GM21360 (cell line): Measurements from ENCODE around the gene IFNA2.
"Not testable (repeated sequence)": the region's sequence is repeated elsewhere in the genome, so short reads cannot be mapped to it uniquely, and the experiment has no call there.

Experiments
- ATAC-seq: cut with Tn5 transposase; IDR thresholded peaks from one replicate; pipeline ENCODE4 v1.9.1; 2021; ENCODE audit warnings: mild to moderate bottlenecking, moderate library complexity; ENCODE audit not compliant: unreplicated experiment

IFNA2 gene

GRCh38 chr9:21385131-21385670 lies at the start of gene IFNA2:
Gene IFNA2, minus strand, starts transcription at chr9:21385398. Its CDS starts 69 bp downstream, at chr9:21385329.
- ATAC-seq, result no peak

GRCh38 chr9:21435015-21435383 lies 49.8 kb upstream of the IFNA2 start:
- ATAC-seq, result not testable (repeated sequence)

GRCh38 chr9:21434202-21435014 lies 49.2 kb upstream of the IFNA2 start:
- no peak for ATAC-seq

DNA sequence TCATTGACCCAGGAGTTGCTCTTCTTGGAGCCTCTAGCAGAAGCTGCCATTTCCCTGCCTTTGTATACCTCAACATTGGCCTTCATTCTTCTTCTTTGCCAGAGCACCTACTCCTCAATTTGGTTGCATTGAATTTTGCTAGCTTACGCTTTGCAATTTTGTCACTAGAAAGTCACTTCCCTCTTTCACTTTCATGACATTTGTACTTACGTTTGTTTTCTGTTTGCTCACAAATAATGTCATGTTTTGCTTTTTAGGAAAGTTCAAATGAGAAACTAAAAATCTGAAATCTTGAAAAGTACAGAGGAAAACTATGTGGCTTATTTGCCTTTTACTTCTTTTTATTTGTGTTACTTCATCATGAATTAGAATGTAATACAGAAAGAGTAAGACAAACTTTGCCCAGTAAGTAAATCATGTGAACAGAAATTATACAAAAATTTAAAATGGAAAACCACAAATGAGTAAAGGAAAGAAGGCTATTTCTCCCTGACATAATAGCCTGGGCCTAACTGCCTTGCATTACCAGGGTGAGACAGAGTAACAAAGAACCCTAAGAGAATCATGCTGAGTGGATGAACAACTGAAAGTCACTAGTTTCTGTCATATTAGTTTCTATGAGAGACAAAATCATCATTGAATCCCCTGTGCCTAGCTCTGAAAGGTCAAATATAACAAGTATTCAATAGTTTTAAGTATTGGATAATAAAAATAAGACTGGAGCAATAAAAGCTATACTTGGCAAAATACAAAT lies 47.7 kb upstream of the IFNA2 start:
- ATAC-seq, result peak; percentile 69

DNA sequence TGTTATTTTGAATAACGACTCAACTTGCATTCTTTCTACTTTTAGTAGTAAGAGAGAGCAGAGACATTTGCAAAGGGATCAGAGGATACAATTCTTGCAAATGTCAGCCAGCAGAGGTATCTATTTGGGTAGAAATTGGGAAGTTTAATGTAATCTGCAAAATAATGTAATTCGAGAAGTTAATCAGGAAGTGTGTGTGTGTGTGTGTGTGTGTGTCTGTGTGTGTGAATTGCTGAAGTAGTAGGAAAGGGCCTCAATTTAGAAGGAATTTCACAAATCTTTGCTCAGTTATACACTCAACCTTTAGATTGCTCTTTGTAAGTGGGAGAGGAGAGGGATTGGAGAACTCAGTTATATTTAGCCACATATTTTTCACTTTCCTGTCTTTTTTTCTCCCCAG lies 44.0 kb upstream of the IFNA2 start:
- ATAC-seq, result no peak

GRCh38 chr9:21428235-21428634 lies 43.0 kb upstream of the IFNA2 start:
- ATAC-seq, result no peak

- no peak for ATAC-seq
These were observed 30.5 kb upstream of the IFNA2 start for GRCh38 chr9:21415493-21416267.

- ATAC-seq, result no peak
These were observed 29.2 kb upstream of the IFNA2 start for GRCh38 chr9:21414220-21414940.

DNA sequence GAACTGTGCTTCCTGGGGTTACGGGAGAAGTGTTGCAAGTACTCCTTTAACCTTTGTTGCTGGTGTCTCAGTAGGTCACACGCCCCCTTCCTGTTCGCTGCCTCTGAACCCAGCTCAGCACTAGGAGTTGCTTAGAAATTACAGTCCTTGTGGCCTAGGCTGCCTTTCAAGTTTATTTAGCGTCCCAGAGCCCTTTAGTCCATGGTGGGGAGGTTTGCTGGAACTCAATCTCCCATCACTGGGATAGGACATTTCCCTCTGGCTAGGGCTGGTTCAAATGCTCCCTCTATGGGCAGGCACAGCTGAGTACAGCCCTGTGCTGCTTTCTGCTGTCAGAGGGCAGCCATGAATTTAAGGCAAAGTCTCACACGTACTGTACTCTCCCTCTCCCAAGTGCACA lies 28.4 kb upstream of the IFNA2 start:
- ATAC-seq, result no peak

DNA sequence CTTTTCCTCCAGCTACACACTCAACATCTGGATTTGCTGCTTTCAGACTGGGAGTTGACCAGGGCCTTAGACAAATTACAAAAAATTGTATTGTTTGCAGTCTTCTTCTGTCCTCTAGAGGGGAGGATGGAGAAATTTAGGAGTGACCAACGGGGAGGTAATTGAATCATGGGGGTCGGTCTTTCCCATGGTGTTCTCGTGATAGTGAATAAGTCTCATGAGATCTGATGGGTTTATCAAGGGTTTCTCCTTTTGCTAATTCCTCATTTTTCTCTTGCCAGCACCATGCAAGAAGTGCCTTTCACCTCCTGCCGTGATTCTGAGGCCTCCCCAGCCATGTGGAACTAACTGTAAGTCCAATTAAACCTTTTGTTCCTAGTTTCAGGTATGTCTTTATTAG lies 28.0 kb upstream of the IFNA2 start:
- ATAC-seq, result no peak

DNA sequence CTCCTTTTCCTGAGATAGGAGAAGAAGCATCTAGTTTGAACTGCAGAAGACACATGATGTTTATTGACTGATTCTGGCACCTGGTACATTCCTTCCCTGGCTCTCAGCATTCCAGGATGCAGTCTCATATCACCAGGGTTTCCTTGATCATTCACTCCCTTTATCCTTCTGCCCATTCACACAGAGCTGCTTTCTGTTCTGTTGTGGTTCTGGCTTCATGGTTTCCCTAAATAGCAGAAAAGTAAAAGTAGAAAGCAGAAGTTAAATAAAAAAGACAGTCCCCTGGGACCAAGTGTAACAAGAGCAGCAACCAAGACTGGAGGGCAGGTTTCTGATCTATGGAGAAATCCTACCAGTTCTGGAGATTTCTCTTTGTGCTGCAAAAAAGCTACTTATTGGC lies 26.9 kb upstream of the IFNA2 start:
- peak; percentile 90 for ATAC-seq

- ATAC-seq, result no peak
These were observed 23.6 kb upstream of the IFNA2 start, which contains the start of gene IFNA8 for GRCh38 chr9:21408817-21409216. Gene IFNA8, plus strand, starts transcription at chr9:21409117. Its CDS starts 60 bp downstream, at chr9:21409177.

GRCh38 chr9:21404146-21404545 lies 18.9 kb upstream of the IFNA2 start:
- ATAC-seq, result no peak

GRCh38 chr9:21402386-21403251 lies 17.4 kb upstream of the IFNA2 start:
- ATAC-seq, result no peak

- no peak for ATAC-seq
These were observed 14.8 kb upstream of the IFNA2 start for GRCh38 chr9:21399956-21400355.

DNA sequence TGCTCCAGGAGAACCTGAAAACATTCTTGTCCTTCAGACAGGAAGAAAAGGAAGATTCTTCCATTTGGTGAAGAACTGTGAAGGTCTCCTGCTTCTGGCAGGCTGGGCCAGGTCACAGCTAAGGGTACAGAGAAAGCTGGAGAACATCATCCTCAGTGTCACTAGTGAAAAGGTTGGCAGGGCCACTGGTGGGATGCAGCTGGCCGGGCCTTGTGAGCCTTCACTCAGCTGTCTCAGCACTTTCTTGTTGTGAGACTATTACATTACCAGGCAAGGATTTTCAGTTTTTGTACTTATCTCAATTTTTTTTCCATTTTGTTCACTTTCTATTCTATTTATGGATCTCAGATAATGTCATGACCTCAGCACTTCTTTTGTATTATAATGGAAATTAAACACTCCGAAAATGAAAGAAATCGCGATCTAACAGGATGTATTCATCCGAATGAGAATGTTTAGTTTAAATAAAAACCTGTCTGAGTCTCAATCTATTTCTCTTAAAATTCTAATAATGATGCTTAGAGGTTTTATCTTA lies 13.8 kb upstream of the IFNA2 start:
- ATAC-seq, result no peak

DNA sequence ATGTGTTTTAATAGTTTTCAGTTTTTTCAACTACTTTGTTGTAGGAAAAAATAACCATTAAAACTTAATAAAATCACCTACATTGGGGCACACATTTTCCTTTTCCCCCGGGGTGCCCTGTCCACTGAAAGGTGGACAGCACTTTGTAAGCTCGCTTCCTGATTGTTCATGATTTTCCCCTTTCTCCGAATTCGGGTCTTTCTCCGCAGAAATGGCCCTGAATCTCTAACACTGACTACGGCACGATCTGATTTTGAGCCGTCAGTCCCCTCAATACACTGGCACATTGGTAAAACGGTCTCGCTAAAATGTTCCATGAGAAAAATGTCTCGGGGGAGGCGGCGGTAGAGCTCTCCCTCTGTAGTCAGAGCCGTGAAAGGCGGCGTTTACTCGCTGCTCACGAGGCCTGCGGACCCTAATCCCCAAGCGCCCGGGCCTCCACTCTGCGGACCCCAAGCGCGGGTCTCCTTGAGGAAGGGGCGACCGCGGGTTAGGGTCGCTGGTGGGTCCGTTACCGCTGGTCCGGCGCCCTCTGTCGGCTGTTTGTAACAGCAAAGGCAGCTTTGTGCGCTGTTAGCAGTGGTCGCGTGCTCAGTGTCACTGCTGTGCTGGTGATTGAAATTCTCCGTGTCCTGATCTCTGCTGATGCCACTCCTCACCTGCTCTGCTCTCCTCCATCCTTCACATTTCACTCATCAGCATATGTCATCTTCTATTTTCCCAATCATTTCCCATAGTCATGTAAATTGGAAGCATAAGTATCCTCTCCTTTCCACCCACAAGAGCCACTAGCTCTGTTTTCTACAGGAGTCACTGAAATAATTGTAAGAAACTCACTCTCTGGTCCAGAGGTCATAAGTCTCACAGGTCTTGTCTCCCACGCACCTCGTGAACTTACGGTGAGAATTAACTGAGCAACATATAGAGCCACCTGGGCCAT lies 10.8 kb upstream of the IFNA2 start:
- ATAC-seq, result peak; percentile 76

GRCh38 chr9:21392270-21392669 lies 7.1 kb upstream of the IFNA2 start:
- peak; percentile 74 for ATAC-seq
